ENCODE data around the gene NOXA1. TPM values are rescaled to one million over a fixed set of nuclear protein-coding genes. Genes with fewer than 3 reads are reported as not detected.

The NOXA1 gene
- total RNA-seq, 1 donor from 2014 or later, result 3.9 TPM

GRCh38 chr9:137433349-137433915 lies 10.2 kb downstream of the NOXA1 start:
- intact Hi-C loops (cut with micrococcal nuclease), result no loop called here
- DNase-seq, result no peak

GRCh38 chr9:137433916-137434431 lies 10.8 kb downstream of the NOXA1 start:
- no peak overlapping the region for H3K27ac Mint-ChIP-seq

More at GRCh38 chr9:137433349-137433915, 10.2 kb downstream of the NOXA1 start:
- Mint-ChIP-seq H3K27me3 (peaks cover 4% of the 10 kb centered on the region), H3K9me3 (no peaks in the 10 kb centered on the region), H3K27ac (no peak overlapping the region), H3K4me3 (no peak overlapping the region), H3K4me1 (peaks cover 13% of the 10 kb centered on the region), H3K36me3 (ENCODE audit: low read depth) (no peaks in the 10 kb centered on the region)
- ChIA-PET CTCF (no interaction called here), POLR2A (no interaction called here)
- TF ChIP-seq CTCF (IDR thresholded peaks at IDR 0.05), result no peak
- no peak for ATAC-seq (ENCODE audit: low read depth)

GRCh38 chr9:137434498-137435380 lies 11.5 kb downstream of the NOXA1 start:
- peaks cover 4% of the 10 kb centered on the region for H3K27me3 Mint-ChIP-seq
- no peak overlapping the region for H3K27ac Mint-ChIP-seq
- no peaks in the 10 kb centered on the region for H3K9me3 Mint-ChIP-seq
- intact Hi-C loops (cut with micrococcal nuclease), result no loop called here
- no peak for TF ChIP-seq CTCF (IDR thresholded peaks at IDR 0.05)
- H3K4me3 Mint-ChIP-seq, result no peak overlapping the region
- ChIA-PET POLR2A (no interaction called here), CTCF (no interaction called here)
- peaks cover 5% of the 10 kb centered on the region for H3K4me1 Mint-ChIP-seq
- H3K36me3 Mint-ChIP-seq (ENCODE audit: low read depth), result no peaks in the 10 kb centered on the region
- ATAC-seq (ENCODE audit: low read depth) (no peak), DNase-seq (no peak)

More at GRCh38 chr9:137433916-137434431, 10.8 kb downstream of the NOXA1 start:
- peaks cover 11% of the 10 kb centered on the region for H3K4me1 Mint-ChIP-seq
- H3K27me3 Mint-ChIP-seq, result peaks cover 4% of the 10 kb centered on the region
- ChIA-PET CTCF (no interaction called here), POLR2A (no interaction called here)
- DNase-seq, result no peak
- TF ChIP-seq CTCF (IDR thresholded peaks at IDR 0.05), result no peak
- no peak overlapping the region for H3K4me3 Mint-ChIP-seq
- ATAC-seq (ENCODE audit: low read depth), result no peak
- intact Hi-C loops (cut with micrococcal nuclease), result no loop called here
- H3K36me3 Mint-ChIP-seq (ENCODE audit: low read depth), result no peaks in the 10 kb centered on the region
- no peaks in the 10 kb centered on the region for H3K9me3 Mint-ChIP-seq

GRCh38 chr9:137435381-137435891 lies 12.2 kb downstream of the NOXA1 start:
- Mint-ChIP-seq H3K36me3 (ENCODE audit: low read depth) (no peaks in the 10 kb centered on the region), H3K4me1 (peaks cover 4% of the 10 kb centered on the region), H3K27me3 (peaks cover 4% of the 10 kb centered on the region), H3K27ac (no peak overlapping the region), H3K4me3 (no peak overlapping the region), H3K9me3 (no peaks in the 10 kb centered on the region)
- intact Hi-C loops (cut with micrococcal nuclease), result no loop called here
- ATAC-seq (ENCODE audit: low read depth) (no peak), DNase-seq (no peak)
- CTCF ChIA-PET, result no interaction called here
- TF ChIP-seq CTCF (IDR thresholded peaks at IDR 0.05), result no peak
- POLR2A ChIA-PET, result no interaction called here

Measured in activated B cell treated with CpG ODN at 0.5 μM for 24 hours (primary cell).